Tibial artery (tissue), 4 donors: ENCODE results near the gene TNRC6C.

Source experiments
- DNase-seq, 2 donors: peaks; one replicate each; pipeline ENCODE4 v3.0.0-alpha.2; 2019
- H3K27ac ChIP-seq, 2 donors: fragments of 200-600 bp; sonication (generic) in 1 of 2; 1 replicate in 1 of 2; 2 replicates in 1 of 2; pipeline ENCODE4 v1.5.1; 2018 to 2019; ENCODE audit warnings: mild to moderate bottlenecking in 1 of 2
- H3K27me3 ChIP-seq, 2 donors: fragments of 200-600 bp; sonication (generic) in 1 of 2; one replicate each; pipeline versions ENCODE4 v1.5.1 to v1.6.0; 2016 to 2019
- H3K36me3 ChIP-seq, 3 donors: fragments of 200-600 bp; sonication (generic) in 2 of 3; one replicate each; pipeline ENCODE4 v1.5.1; 2016 to 2019; ENCODE audit warnings: mild to moderate bottlenecking in 2 of 3
- H3K4me1 ChIP-seq, 4 donors: fragments of 200-600 bp; sonication (generic) in 2 of 4; 1 replicate in 3 of 4; 2 replicates in 1 of 4; pipeline ENCODE4 v1.5.1; 2016 to 2019
- H3K4me3 ChIP-seq, 2 donors: fragments of 200-600 bp; sonication (generic) in 1 of 2; 1 replicate in 1 of 2; 2 replicates in 1 of 2; pipeline ENCODE4 v1.5.1; 2018 to 2019; ENCODE audit warnings: mild to moderate bottlenecking in 2 of 2
- H3K9me3 ChIP-seq, 3 donors: fragments of 200-600 bp; sonication (generic) in 1 of 3; one replicate each; pipeline ENCODE4 v1.5.1; 2016 to 2019
- CTCF ChIP-seq, 2 experiments: fragments of 200-600 bp in 1 of 2; fragments of 450-650 bp in 1 of 2; IDR thresholded peaks; one replicate each; pipeline ENCODE4 v1.5.1; 2017 to 2019; ENCODE audit warnings: antibody characterized with exemption in 2 of 2, mild to moderate bottlenecking in 1 of 2, moderate library complexity in 1 of 2
- intact Hi-C: fragments of 100-400 bp; cut with DNase I; formaldehyde crosslinking; loops from one replicate; pipeline ENCODE4 v1.15.0; 2023; ENCODE audit warnings: low total_unique reads

The TNRC6C gene

GRCh38 chr17:78130090-78130436, 171.6 kb downstream of the TNRC6C start:
- Histone ChIP-seq H3K4me3 (no peak overlapping the region), H3K27me3 (peaks cover 0 to 88% of the 10 kb centered on the region in 2 donors), H3K27ac (no peak overlapping the region), H3K36me3 (peaks cover 0 to 7% (median 0%) of the 10 kb centered on the region in 3 donors), H3K9me3 (no peaks in the 10 kb centered on the region), H3K4me1 (peaks cover 0 to 63% (median 52%) of the 10 kb centered on the region in 4 donors)
- no peak for TF ChIP-seq CTCF (IDR thresholded peaks at IDR 0.05)
- intact Hi-C loops, result no loop called here
- no peak for DNase-seq

GRCh38 chr17:78130437-78131101, 172.1 kb downstream of the TNRC6C start, which contains the start of gene TMC8:
Gene TMC8 (plus strand): TSS chr17:78130771. CDS start chr17:78131589, 818 bp downstream.
- no peak within 1 kb of the TSS for H3K27ac ChIP-seq
- peaks cover 0 to 59% (median 48%) of the 10 kb centered on the region in 4 donors for H3K4me1 ChIP-seq
- peak in 1 of 2 donors; percentile 52 for DNase-seq

DNA sequence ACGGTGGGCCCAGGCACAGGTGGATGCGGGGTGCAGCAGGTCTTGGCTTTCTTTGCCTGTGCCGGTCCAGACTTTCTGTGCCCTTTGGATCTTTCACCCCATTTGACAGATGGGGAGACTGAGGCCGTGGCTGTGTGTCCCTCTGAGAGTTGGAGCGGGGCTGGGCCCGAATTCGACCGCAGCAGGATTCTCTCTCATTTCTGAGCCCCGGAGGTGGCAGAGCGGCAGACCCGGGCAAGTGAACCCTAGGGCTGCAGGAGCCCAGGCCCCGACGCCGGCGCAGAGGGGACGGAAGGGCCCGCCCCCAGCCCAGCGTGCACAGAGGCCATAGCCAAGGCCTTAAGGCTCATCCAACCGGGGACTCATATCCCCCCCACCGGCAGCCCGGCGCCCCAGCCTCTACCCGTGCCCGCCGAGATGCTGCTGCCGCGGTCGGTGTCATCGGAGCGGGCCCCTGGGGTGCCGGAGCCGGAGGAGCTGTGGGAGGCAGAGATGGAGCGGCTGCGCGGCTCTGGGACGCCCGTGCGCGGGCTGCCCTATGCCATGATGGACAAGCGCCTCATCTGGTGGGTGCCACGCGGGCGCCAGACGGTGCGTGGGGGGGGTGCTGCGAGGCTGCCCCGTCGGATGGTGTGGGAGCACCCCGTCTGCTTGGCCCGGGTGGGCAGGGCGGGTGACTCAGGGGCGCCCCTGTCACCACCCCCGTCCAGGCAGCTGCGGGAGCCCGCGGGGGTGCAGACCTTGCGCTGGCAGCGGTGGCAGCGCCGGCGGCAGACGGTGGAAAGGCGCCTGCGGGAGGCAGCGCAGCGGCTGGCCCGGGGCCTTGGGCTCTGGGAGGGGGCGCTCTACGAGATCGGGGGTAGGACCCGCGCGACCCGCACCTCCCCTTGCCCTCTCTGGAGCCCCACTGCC, 172.9 kb downstream of the TNRC6C start:
- Histone ChIP-seq H3K27ac (no peak overlapping the region), H3K4me1 (peaks cover 0 to 51% (median 41%) of the 10 kb centered on the region in 4 donors), H3K36me3 (no peaks in the 10 kb centered on the region), H3K9me3 (no peaks in the 10 kb centered on the region), H3K4me3 (peak overlapping the region; percentile 25 to 28), H3K27me3 (peaks cover 0 to 77% of the 10 kb centered on the region in 2 donors)
- DNase-seq, result peak in 1 of 2 donors; percentile 65
- intact Hi-C loops, result no loop called here
- no peak for TF ChIP-seq CTCF (IDR thresholded peaks at IDR 0.05)

More at GRCh38 chr17:78130437-78131101, 172.1 kb downstream of the TNRC6C start, which contains the start of gene TMC8:
- peak within 1 kb of the TSS; percentile 25 to 28 for H3K4me3 ChIP-seq
- no peaks in the 10 kb centered on the region for H3K9me3 ChIP-seq
- intact Hi-C loops, result no loop called here
- TF ChIP-seq CTCF (IDR thresholded peaks at IDR 0.05), result no peak
- peaks cover 0 to 85% of the 10 kb centered on the region in 2 donors for H3K27me3 ChIP-seq
- peaks cover 0 to 2% (median 0%) of the 10 kb centered on the region in 3 donors for H3K36me3 ChIP-seq

GRCh38 chr17:78132084-78132676, 173.7 kb downstream of the TNRC6C start:
- Histone ChIP-seq H3K27me3 (peaks cover 0 to 70% of the 10 kb centered on the region in 2 donors), H3K36me3 (no peaks in the 10 kb centered on the region), H3K27ac (no peak overlapping the region), H3K4me3 (peak overlapping the region; percentile 25 to 28), H3K9me3 (no peaks in the 10 kb centered on the region), H3K4me1 (peaks cover 0 to 43% (median 35%) of the 10 kb centered on the region in 4 donors)
- TF ChIP-seq CTCF (IDR thresholded peaks at IDR 0.05), result no peak
- peak in 1 of 2 donors; percentile 65 for DNase-seq
- intact Hi-C loops, result no loop called here

DNA sequence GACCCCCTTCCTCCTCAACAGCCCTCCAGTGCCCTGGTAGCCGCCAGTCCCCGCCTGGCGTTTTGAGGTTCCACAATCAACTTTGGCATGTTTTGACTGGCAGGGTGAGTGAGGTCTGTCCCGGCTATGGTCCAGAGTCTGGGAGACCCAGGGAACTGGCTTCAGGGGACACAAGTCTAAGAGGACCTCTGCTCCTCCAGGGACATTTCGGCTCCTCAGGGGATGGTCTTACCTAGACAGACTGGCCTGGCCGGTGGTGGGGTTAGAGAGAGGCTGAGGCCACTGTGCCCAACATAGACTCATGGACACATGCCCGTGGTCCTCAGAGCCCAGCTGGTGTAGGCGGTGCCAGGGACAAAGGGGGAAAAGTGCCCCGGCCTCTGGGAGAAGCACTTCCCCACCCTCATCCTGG, 174.3 kb downstream of the TNRC6C start:
- intact Hi-C loops, result no loop called here
- no peak for TF ChIP-seq CTCF (IDR thresholded peaks at IDR 0.05)
- Histone ChIP-seq H3K36me3 (no peaks in the 10 kb centered on the region), H3K4me3 (no peak overlapping the region), H3K4me1 (peaks cover 0 to 37% (median 29%) of the 10 kb centered on the region in 4 donors), H3K27me3 (peaks cover 0 to 64% of the 10 kb centered on the region in 2 donors), H3K27ac (no peak overlapping the region), H3K9me3 (no peaks in the 10 kb centered on the region)
- DNase-seq, result peak in 1 of 2 donors; percentile 62
